Measurements from ENCODE around the gene CHST11. TPM values are rescaled to one million over a fixed set of nuclear protein-coding genes. Genes with fewer than 3 reads are reported as not detected.
"Not testable (repeated sequence)": the region's sequence is repeated elsewhere in the genome, so short reads cannot be mapped to it uniquely, and the experiment has no call there.

Gene CHST11
- total RNA-seq, 1 experiment from 2014 or later, result 0.25 TPM

DNA sequence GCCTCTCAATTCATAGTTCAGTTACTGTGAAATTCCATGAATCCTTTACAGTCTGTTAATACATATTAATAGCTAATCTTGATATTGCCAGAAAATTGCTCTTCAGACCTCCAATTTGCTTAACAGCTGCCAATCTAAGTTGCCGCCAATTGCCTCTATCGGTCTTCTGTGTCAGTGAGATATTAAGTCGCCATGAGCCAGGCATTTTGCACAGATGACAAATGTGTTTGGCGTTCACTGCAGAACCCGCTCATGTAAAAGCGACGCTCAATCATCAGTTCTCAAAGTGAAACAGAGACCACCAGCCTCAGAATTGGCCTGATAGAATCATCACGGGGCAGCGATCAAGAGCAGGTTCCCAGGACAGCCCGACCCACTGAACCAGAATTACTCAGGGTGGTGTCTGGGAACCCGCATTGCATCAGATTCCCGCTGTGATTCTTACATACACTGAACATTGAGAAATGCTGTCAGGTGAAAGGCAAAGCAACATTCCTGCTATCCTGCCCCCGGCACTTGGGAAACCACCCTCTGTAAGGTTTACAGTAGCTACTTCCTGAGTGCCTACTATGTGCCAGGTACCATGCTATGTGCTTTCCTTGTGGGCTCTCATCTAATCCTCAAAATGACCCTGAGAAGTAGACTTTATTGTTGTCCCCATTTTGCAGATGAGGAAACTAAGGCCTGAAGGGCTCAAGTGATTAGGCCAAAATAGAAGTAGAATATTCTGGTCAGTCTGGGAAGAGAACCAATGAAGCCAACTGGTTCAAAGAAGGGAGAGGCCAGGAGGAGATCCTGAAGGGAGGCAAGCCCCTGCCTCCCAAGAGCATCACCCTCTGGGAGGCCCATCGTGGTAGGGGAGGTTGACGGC is 285.0 kb downstream of the CHST11 start:
- H3K36me3 ChIP-seq (ENCODE audit: control insufficient read depth, insufficient read depth, low read length), result no peaks in the 10 kb centered on the region
- intact Hi-C loops (cut with micrococcal nuclease; ENCODE audit: unreplicated experiment), result no loop called here
- Mint-ChIP-seq H3K27me3 (ENCODE audit: insufficient read depth, unreplicated experiment) (peaks cover 3% of the 10 kb centered on the region), H3K36me3 (ENCODE audit: insufficient read depth, unreplicated experiment) (no peaks in the 10 kb centered on the region), H3K9me3 (ENCODE audit: unreplicated experiment) (no peaks in the 10 kb centered on the region), H3K4me1 (ENCODE audit: low read depth, unreplicated experiment) (no peaks in the 10 kb centered on the region), H3K27ac (ENCODE audit: unreplicated experiment) (no peak overlapping the region), H3K4me3 (ENCODE audit: unreplicated experiment) (no peak overlapping the region)
- no peaks in the 10 kb centered on the region for H3K27me3 ChIP-seq (replicated peaks; ENCODE audit: control insufficient read depth, insufficient read depth, low read length)
- no peak overlapping the region for H3K4me3 ChIP-seq (ENCODE audit: low read depth, low read length)
- TF ChIP-seq, protein P1, sequence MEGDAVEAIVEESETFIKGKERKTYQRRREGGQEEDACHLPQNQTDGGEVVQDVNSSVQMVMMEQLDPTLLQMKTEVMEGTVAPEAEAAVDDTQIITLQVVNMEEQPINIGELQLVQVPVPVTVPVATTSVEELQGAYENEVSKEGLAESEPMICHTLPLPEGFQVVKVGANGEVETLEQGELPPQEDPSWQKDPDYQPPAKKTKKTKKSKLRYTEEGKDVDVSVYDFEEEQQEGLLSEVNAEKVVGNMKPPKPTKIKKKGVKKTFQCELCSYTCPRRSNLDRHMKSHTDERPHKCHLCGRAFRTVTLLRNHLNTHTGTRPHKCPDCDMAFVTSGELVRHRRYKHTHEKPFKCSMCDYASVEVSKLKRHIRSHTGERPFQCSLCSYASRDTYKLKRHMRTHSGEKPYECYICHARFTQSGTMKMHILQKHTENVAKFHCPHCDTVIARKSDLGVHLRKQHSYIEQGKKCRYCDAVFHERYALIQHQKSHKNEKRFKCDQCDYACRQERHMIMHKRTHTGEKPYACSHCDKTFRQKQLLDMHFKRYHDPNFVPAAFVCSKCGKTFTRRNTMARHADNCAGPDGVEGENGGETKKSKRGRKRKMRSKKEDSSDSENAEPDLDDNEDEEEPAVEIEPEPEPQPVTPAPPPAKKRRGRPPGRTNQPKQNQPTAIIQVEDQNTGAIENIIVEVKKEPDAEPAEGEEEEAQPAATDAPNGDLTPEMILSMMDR (IDR thresholded peaks at IDR 0.05; ENCODE audit: insufficient read depth in 1 of 2, low read depth in 1 of 2, low read length in 1 of 2, severe bottlenecking in 1 of 2, unreplicated experiment in 1 of 2), result no peak
- CTCF ChIA-PET, result no interaction called here
- DNase-seq, result no peak
- H3K9me3 ChIP-seq, result no peaks in the 10 kb centered on the region
- no peaks in the 10 kb centered on the region for H3K4me1 ChIP-seq
- POLR2A ChIA-PET, result no interaction called here
- no TSS peak for BruUV-seq (replicated peaks)

DNA sequence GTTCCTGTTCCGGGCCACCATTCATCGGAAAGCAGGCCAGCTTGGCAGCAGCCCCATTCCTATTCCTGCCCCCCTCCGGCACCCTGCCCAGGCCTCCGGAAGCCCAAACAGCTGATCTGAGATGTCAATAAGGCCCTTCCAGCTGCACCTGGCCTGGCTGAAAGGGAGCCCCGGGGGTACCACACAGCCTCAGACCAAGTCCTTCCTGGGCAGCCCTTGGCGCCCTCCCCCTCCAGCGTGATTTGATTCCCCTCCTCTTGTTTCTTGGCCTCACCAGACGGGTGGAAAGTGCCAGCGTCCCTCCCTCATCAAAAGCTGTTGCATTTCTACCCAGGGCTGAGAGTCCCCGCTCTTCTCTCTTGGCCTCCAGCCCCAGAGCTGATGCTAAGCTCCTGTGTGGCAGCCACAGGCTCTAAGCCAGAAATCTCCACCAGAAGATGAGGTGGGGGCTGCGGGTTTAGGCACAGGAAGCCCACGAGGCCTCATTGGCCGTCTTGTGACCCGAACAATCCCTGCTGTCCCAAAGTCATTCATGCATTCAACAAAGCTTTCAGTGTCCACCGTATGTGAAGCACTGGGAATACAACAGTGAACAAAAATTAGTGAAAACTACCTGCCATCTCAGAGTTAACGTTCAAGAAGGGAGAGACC is 285.9 kb downstream of the CHST11 start:
- peaks cover 3% of the 10 kb centered on the region for H3K27me3 Mint-ChIP-seq (ENCODE audit: insufficient read depth, unreplicated experiment)
- no TSS peak for BruUV-seq (replicated peaks)
- intact Hi-C loops (cut with micrococcal nuclease; ENCODE audit: unreplicated experiment), result no loop called here
- H3K36me3 Mint-ChIP-seq (ENCODE audit: insufficient read depth, unreplicated experiment), result no peaks in the 10 kb centered on the region
- no peaks in the 10 kb centered on the region for H3K4me1 Mint-ChIP-seq (ENCODE audit: low read depth, unreplicated experiment)
- H3K9me3 ChIP-seq, result no peaks in the 10 kb centered on the region
- no peaks in the 10 kb centered on the region for H3K27me3 ChIP-seq (replicated peaks; ENCODE audit: control insufficient read depth, insufficient read depth, low read length)
- H3K9me3 Mint-ChIP-seq (ENCODE audit: unreplicated experiment), result no peaks in the 10 kb centered on the region
- ChIA-PET CTCF (no interaction called here), POLR2A (no interaction called here)
- H3K4me3 Mint-ChIP-seq (ENCODE audit: unreplicated experiment), result no peak overlapping the region
- H3K4me3 ChIP-seq (ENCODE audit: low read depth, low read length), result no peak overlapping the region
- H3K36me3 ChIP-seq (ENCODE audit: control insufficient read depth, insufficient read depth, low read length), result no peaks in the 10 kb centered on the region
- H3K27ac Mint-ChIP-seq (ENCODE audit: unreplicated experiment), result no peak overlapping the region
- TF ChIP-seq, protein P1 (IDR thresholded peaks at IDR 0.05; ENCODE audit: insufficient read depth in 1 of 2, low read depth in 1 of 2, low read length in 1 of 2, severe bottlenecking in 1 of 2, unreplicated experiment in 1 of 2), result no peak
- H3K4me1 ChIP-seq, result no peaks in the 10 kb centered on the region
- no peak for DNase-seq

DNA sequence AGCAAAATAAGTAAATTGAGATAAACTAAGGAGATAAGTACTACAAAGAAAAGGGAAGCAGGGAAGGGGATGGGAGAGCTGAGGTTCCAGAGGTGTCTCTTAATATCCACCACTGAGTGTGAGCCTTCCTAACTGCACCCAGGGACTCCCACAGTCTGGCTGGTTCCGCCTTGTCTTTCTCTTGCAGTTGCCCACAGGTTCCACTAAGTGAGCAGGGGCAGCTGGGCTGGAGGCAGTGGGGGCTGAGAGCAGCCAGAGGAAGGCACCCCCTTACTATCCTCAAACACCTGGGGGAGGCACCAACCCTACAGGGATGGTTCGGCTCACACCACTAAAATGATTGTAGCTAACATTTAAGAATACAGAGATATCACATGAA is 286.4 kb downstream of the CHST11 start:
- BruUV-seq (replicated peaks), result no TSS peak
- Histone ChIP-seq H3K4me1 (no peaks in the 10 kb centered on the region), H3K9me3 (no peaks in the 10 kb centered on the region), H3K4me3 (ENCODE audit: low read depth, low read length) (no peak overlapping the region), H3K36me3 (ENCODE audit: control insufficient read depth, insufficient read depth, low read length) (no peaks in the 10 kb centered on the region), H3K27me3 (replicated peaks; ENCODE audit: control insufficient read depth, insufficient read depth, low read length) (no peaks in the 10 kb centered on the region)
- CTCF ChIA-PET, result no interaction called here
- H3K27me3 Mint-ChIP-seq (ENCODE audit: insufficient read depth, unreplicated experiment), result peaks cover 3% of the 10 kb centered on the region
- no peak overlapping the region for H3K4me3 Mint-ChIP-seq (ENCODE audit: unreplicated experiment)
- POLR2A ChIA-PET, result no interaction called here
- H3K36me3 Mint-ChIP-seq (ENCODE audit: insufficient read depth, unreplicated experiment), result no peaks in the 10 kb centered on the region
- no peaks in the 10 kb centered on the region for H3K4me1 Mint-ChIP-seq (ENCODE audit: low read depth, unreplicated experiment)
- H3K9me3 Mint-ChIP-seq (ENCODE audit: unreplicated experiment), result no peaks in the 10 kb centered on the region
- H3K27ac Mint-ChIP-seq (ENCODE audit: unreplicated experiment), result no peak overlapping the region
- no peak for DNase-seq
- intact Hi-C loops (cut with micrococcal nuclease; ENCODE audit: unreplicated experiment), result no loop called here
- TF ChIP-seq, protein P1 (IDR thresholded peaks at IDR 0.05; ENCODE audit: insufficient read depth in 1 of 2, low read depth in 1 of 2, low read length in 1 of 2, severe bottlenecking in 1 of 2, unreplicated experiment in 1 of 2), result no peak

DNA sequence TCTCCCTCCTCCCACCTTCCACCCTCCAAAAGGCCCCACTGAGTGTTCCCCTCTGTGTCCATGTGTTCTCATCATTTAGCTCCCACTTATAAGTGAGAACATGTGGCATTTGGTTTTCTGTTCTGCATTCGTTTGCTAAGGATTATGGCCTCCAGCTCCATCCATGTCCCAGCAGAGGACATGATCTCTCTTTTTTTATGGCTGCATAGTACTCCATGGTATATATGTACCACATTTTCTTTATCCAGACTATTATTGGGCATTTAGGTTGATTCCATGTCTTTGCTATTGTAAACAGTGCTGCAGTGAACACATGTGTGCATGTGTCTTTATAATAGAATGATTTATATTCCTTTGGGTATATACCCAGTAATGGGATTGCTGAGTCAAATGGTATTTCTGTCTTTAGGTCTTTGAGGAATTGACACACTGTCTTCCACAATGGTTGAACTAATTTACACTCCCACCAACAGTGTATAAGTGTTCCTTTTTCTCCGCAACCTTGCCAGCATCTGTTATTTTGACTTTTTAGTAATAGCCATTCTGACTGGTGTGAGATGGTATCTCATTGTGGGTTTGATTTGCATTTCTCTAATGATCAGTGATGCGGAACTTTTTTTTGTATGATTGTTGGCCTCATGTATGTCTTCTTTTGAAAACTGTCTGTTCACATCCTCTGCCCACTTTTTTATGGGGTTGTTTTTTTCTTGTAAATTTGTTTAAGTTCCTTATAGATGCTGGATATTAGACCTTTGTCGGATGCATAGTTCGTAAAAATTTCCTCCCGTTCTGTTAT is 287.2 kb downstream of the CHST11 start:
- H3K9me3 ChIP-seq; CTCF ChIA-PET; BruUV-seq (replicated peaks); H3K4me3 Mint-ChIP-seq (ENCODE audit: unreplicated experiment); H3K9me3 Mint-ChIP-seq (ENCODE audit: unreplicated experiment); H3K36me3 Mint-ChIP-seq (ENCODE audit: insufficient read depth, unreplicated experiment); H3K4me3 ChIP-seq (ENCODE audit: low read depth, low read length); POLR2A ChIA-PET; H3K4me1 ChIP-seq; H3K4me1 Mint-ChIP-seq (ENCODE audit: low read depth, unreplicated experiment); H3K27me3 ChIP-seq (replicated peaks; ENCODE audit: control insufficient read depth, insufficient read depth, low read length); H3K36me3 ChIP-seq (ENCODE audit: control insufficient read depth, insufficient read depth, low read length); intact Hi-C loops (cut with micrococcal nuclease; ENCODE audit: unreplicated experiment); H3K27ac Mint-ChIP-seq (ENCODE audit: unreplicated experiment); H3K27me3 Mint-ChIP-seq (ENCODE audit: insufficient read depth, unreplicated experiment); DNase-seq: not testable (repeated sequence)

All from Caco-2 (cell line).